ENCODE data around the gene TMEM233.

Gene TMEM233

GRCh38 chr12:119686355-119686754 is 92.8 kb downstream of the TMEM233 start:
- DNase-seq (ENCODE audit: low read depth, low spot score), result no peak
- no peak for TF ChIP-seq CTCF (IDR thresholded peaks at IDR 0.05; ENCODE audit: low read depth, low read length)
- in situ Hi-C loops (cut with HindIII; ENCODE audit: low sequenced_read_pairs), result no loop called here
- no peak overlapping the region for H3K4me3 ChIP-seq (ENCODE audit: low read depth, low read length)

GRCh38 chr12:119686776-119687175 is 93.2 kb downstream of the TMEM233 start:
- in situ Hi-C loops (cut with HindIII; ENCODE audit: low sequenced_read_pairs), result no loop called here
- DNase-seq (ENCODE audit: low read depth, low spot score), result no peak
- no peak for TF ChIP-seq CTCF (IDR thresholded peaks at IDR 0.05; ENCODE audit: low read depth, low read length)
- H3K4me3 ChIP-seq (ENCODE audit: low read depth, low read length), result no peak overlapping the region

DNA sequence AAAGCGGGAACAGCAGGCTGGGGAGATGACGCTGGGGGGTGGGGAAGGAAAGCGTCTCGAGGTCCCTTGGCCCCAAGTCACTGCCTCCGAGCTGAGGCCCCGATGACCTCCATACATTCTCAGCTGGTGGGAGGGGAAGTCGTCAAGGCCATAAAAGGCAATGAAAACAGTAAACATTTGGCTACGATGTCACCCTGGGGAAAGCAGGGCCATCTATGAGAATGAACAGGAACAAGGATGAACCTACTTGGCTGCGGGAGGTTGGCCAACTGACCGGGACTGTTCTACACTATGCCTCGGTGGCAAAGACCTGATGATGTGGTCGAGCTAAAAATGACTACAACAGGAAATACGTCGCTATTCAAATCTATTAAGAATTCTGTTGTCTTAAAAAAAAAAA is 93.8 kb downstream of the TMEM233 start:
- no peak overlapping the region for H3K4me3 ChIP-seq (ENCODE audit: low read depth, low read length)
- no peak for TF ChIP-seq CTCF (IDR thresholded peaks at IDR 0.05; ENCODE audit: low read depth, low read length)
- no peak for DNase-seq (ENCODE audit: low read depth, low spot score)
- in situ Hi-C loops (cut with HindIII; ENCODE audit: low sequenced_read_pairs), result no loop called here

GRCh38 chr12:119687879-119688278 is 94.3 kb downstream of the TMEM233 start:
- DNase-seq (ENCODE audit: low read depth, low spot score), result no peak
- H3K4me3 ChIP-seq (ENCODE audit: low read depth, low read length), result no peak overlapping the region
- no peak for TF ChIP-seq CTCF (IDR thresholded peaks at IDR 0.05; ENCODE audit: low read depth, low read length)
- in situ Hi-C loops (cut with HindIII; ENCODE audit: low sequenced_read_pairs), result no loop called here

DNA sequence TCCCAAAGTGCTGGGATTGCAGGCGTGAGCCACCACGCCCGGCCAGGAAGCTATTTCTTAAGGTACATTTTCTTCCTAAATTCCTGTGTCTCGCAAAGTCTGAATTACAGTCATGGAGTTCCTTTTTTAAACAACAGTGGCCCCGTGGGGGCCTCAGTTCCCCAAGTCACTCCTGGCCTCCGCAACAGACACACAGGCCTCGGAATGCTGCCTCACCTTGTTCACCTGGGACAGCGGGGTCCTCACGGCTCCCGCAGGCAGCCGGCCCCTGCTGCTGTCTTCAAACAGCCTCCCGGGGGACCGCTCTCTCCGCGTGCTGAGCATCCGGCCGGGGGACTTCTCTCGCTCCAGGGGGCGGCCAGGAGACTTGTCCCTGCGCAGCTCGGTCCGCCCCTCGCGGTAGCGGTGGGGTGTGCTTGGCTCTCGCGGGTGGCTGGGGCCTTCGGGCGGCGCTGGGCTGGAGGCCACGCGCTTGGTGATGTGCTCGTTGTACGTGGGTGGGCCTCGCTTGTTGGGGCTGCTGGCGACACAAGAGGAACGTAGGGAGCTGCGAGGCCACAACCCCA is 96.4 kb downstream of the TMEM233 start:
- no peak overlapping the region for H3K4me3 ChIP-seq (ENCODE audit: low read depth, low read length)
- TF ChIP-seq CTCF (IDR thresholded peaks at IDR 0.05; ENCODE audit: low read depth, low read length), result no peak
- no peak for DNase-seq (ENCODE audit: low read depth, low spot score)
- in situ Hi-C loops (cut with HindIII; ENCODE audit: low sequenced_read_pairs), result no loop called here

DNA sequence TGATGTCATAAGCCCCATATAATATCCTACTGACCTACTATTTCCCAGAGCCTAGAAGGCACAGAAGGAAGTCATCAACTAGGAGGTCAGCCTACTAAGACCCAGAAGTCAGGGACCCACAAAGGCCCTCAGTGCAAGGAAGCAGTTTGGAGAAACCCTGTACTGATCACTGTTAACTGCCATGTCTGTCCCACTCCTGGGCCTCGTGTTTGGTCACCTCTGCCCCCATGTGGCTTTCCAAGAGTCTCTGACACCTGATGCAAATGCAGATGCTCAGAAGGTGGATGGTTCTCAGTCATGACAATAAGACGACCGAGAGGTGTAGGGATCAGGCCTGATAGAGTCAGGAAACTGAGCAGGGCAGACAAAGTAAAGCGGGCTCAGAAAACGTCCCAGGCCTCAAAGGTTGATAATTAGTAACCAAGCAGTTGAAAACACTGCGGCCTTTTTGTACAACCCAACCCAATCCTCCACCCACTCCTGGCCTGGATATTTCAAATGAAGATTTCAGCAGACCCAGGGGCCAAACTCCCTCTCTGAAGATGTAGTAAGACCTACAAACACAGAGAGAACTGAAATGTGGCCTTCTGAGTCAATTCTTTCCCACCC is 97.7 kb downstream of the TMEM233 start:
- TF ChIP-seq CTCF (IDR thresholded peaks at IDR 0.05; ENCODE audit: low read depth, low read length), result no peak
- in situ Hi-C loops (cut with HindIII; ENCODE audit: low sequenced_read_pairs), result no loop called here
- no peak for DNase-seq (ENCODE audit: low read depth, low spot score)
- no peak overlapping the region for H3K4me3 ChIP-seq (ENCODE audit: low read depth, low read length)

All from astrocyte of the spinal cord (primary cell).